CD4-positive, alpha-beta T cell (primary cell): Measurements from ENCODE around the gene MAP4K2. TPM values are rescaled to one million over a fixed set of nuclear protein-coding genes. Genes with fewer than 3 reads are reported as not detected.

ENCODE experiments used
- ATAC-seq: fragments of 200-7000 bp; cut with Tn5 transposase; one replicate; pipeline ENCODE4 v1.10.0; 2022; ENCODE audit warnings: mild to moderate bottlenecking; ENCODE audit not compliant: poor library complexity
- CTCF ChIA-PET: fragments of 350-600 bp; sonication (Branson Sonifier 250); formaldehyde crosslinking; loops from one replicate; lab custom pipeline; 2021; ENCODE audit warnings: antibody characterized with exemption, inconsistent platforms; lab: Charles Lee
- POLR2A ChIA-PET: fragments of 350-600 bp; sonication (Branson Sonifier 250); formaldehyde crosslinking; loops from one replicate; lab custom pipeline; 2021; ENCODE audit warnings: antibody characterized with exemption, inconsistent platforms; lab: Charles Lee
- DNase-seq, 14 experiments: peaks; one replicate each; pipeline ENCODE4 v3.0.0-alpha.2; 2013 to 2020; ENCODE audit warnings: mixed read lengths in 2 of 14
- H3K27ac ChIP-seq, 2 donors: one replicate each; pipeline versions ENCODE4 v1.5.1 to v1.7.0; 2013; ENCODE audit warnings: low read length in 2 of 2, low read depth in 1 of 2, mild to moderate bottlenecking in 1 of 2
- H3K27me3 ChIP-seq, 2 experiments: 1 replicate in 1 of 2; 2 replicates in 1 of 2; pipeline versions ENCODE4 v1.6.1 to v1.7.0; 2013; ENCODE audit warnings: low read length in 2 of 2, control low read depth in 1 of 2, mild to moderate bottlenecking in 1 of 2, moderate library complexity in 1 of 2; ENCODE audit not compliant: insufficient read depth in 2 of 2, control insufficient read depth in 1 of 2
- H3K36me3 ChIP-seq: one replicate; pipeline ENCODE4 v1.6.1; 2013; ENCODE audit warnings: low read length, control low read depth; ENCODE audit not compliant: insufficient read depth
- H3K4me1 ChIP-seq: one replicate; pipeline ENCODE4 v1.6.1; 2013; ENCODE audit warnings: low read length, control low read depth; ENCODE audit not compliant: insufficient read depth
- H3K4me3 ChIP-seq: one replicate; pipeline ENCODE4 v1.5.1; 2013; ENCODE audit warnings: mild to moderate bottlenecking, low read length, moderate library complexity
- H3K9me3 ChIP-seq, 2 experiments: 1 replicate in 1 of 2; 2 replicates in 1 of 2; pipeline versions ENCODE4 v1.6.1 to v1.7.0; 2013; ENCODE audit warnings: low read length in 2 of 2, mild to moderate bottlenecking in 2 of 2, control low read depth in 1 of 2, moderate library complexity in 1 of 2; ENCODE audit not compliant: control insufficient read depth in 1 of 2, insufficient read depth in 1 of 2
- H3K27ac Mint-ChIP-seq: one replicate; pipeline ENCODE4 v1.8.0; 2020; ENCODE audit warnings: mixed read lengths
- H3K27me3 Mint-ChIP-seq: one replicate; pipeline ENCODE4 v1.8.0; 2021; ENCODE audit warnings: mixed read lengths
- H3K36me3 Mint-ChIP-seq: one replicate; pipeline ENCODE4 v1.8.0; 2021; ENCODE audit warnings: low read depth, mixed read lengths
- H3K4me1 Mint-ChIP-seq: one replicate; pipeline ENCODE4 v1.8.0; 2021; ENCODE audit warnings: low read depth, mixed read lengths
- H3K4me3 Mint-ChIP-seq: one replicate; pipeline ENCODE4 v1.8.0; 2020; ENCODE audit warnings: mild to moderate bottlenecking, mixed read lengths
- H3K9me3 Mint-ChIP-seq: one replicate; pipeline ENCODE4 v1.8.0; 2020; ENCODE audit warnings: mixed read lengths
- CTCF ChIP-seq: fragments of 200-600 bp; IDR thresholded peaks from one replicate; pipeline ENCODE4 v1.8.0; 2022; ENCODE audit warnings: antibody characterized with exemption, mild to moderate bottlenecking
- intact Hi-C, 2 experiments: fragments of 100-400 bp; cut with DNase I in 1 of 2; cut with micrococcal nuclease in 1 of 2; formaldehyde crosslinking; loops; one replicate each; pipeline versions ENCODE4 v1.15.1 to v1.9.0; 2023 to 2025; cut with DNase I, micrococcal nuclease
- total RNA-seq, 174 experiments: library from RNA in 2 of 174; stranded (reverse) in 2 of 174; gene quantifications; one replicate each; pipeline ENCODE4 v1.2.3 and lab custom pipeline; 2021 to 2026

The MAP4K2 gene
- total RNA-seq, 2 experiments from 2014 or later: 71.9 to 74.1 TPM

GRCh38 chr11:64760759-64761420 is 42.1 kb downstream of the MAP4K2 start:
- Histone ChIP-seq H3K27me3 (no peaks in the 10 kb centered on the region), H3K27ac (peak overlapping the region; percentile 8 to 34), H3K4me1 (peaks cover 89% of the 10 kb centered on the region), H3K36me3 (peaks cover 53% of the 10 kb centered on the region), H3K9me3 (no peaks in the 10 kb centered on the region), H3K4me3 (no peak overlapping the region)
- intact Hi-C loops: no loop called here
- Mint-ChIP-seq H3K9me3 (no peaks in the 10 kb centered on the region), H3K36me3 (peaks cover 50% of the 10 kb centered on the region), H3K27me3 (no peaks in the 10 kb centered on the region), H3K4me1 (peaks cover 68% of the 10 kb centered on the region), H3K4me3 (peak overlapping the region; percentile 72), H3K27ac (peak overlapping the region; percentile 85)
- POLR2A ChIA-PET: interaction anchor here (0.6 to 15.0 kb wide), 10 partner anchors 14 to 87 kb away, joined by 3 to 634 read pairs (median 3); partner anchors contain the start of genes MAP4K2, MEN1, RASGRP2 and SF1
- ATAC-seq (no peak), DNase-seq (peak in 1 of 14 experiments; percentile 31)
- no peak for TF ChIP-seq CTCF
- CTCF ChIA-PET: interaction anchor here (0.6 to 5.9 kb wide), 6 partner anchors 11 to 114 kb away, joined by 3 to 45 read pairs (median 4); partner anchors contain the start of gene RASGRP2

GRCh38 chr11:64759722-64760719 is 43.0 kb downstream of the MAP4K2 start, which contains the start of gene PYGM:
Gene PYGM (minus strand): TSS chr11:64759974. CDS start chr11:64759898, 76 bp downstream.
- peak in 2 of 14 experiments; percentile 34 to 44 for DNase-seq
- peak within 1 kb of the TSS in 1 of 2 donors; percentile 34 for H3K27ac ChIP-seq
- peaks cover 42% of the 10 kb centered on the region for H3K36me3 Mint-ChIP-seq

More at GRCh38 chr11:64759722-64760719, 43.0 kb downstream of the MAP4K2 start, which contains the start of gene PYGM:
- ChIA-PET POLR2A (interaction anchor here (1.0 to 15.0 kb wide), 8 partner anchors 13 to 84 kb away, joined by 3 to 634 read pairs (median 4); partner anchors contain the start of genes RASGRP2 and SF1), CTCF (interaction anchor here (1.0 to 5.9 kb wide), 4 partner anchors 10 to 72 kb away, joined by 3 to 45 read pairs (median 4); partner anchors contain the start of gene RASGRP2)
- H3K27me3 ChIP-seq: no peaks in the 10 kb centered on the region
- H3K9me3 ChIP-seq: no peaks in the 10 kb centered on the region
- peaks cover 85% of the 10 kb centered on the region for H3K4me1 ChIP-seq
- Mint-ChIP-seq H3K4me3 (peak within 1 kb of the TSS; percentile 72), H3K9me3 (no peaks in the 10 kb centered on the region), H3K4me1 (peaks cover 59% of the 10 kb centered on the region), H3K27ac (peak within 1 kb of the TSS; percentile 85), H3K27me3 (no peaks in the 10 kb centered on the region)
- peaks cover 46% of the 10 kb centered on the region for H3K36me3 ChIP-seq
- intact Hi-C loops: no loop called here
- ATAC-seq: no peak
- TF ChIP-seq CTCF: no peak
- no peak within 1 kb of the TSS for H3K4me3 ChIP-seq
